Measurements from ENCODE around the gene PTCSC3.

GRCh38 chr14:36207500-36207899 lies 31.0 kb upstream of the PTCSC3 start:
- no peak for TF ChIP-seq RARB (CRISPR knock-in tag; IDR thresholded peaks at IDR 0.05)
- peak; percentile 46 for TF ChIP-seq CTCF (IDR thresholded peaks at IDR 0.05)
- TF ChIP-seq RNF2 (IDR thresholded peaks at IDR 0.05; ENCODE audit: borderline replicate concordance, low read depth) = no peak
- TF ChIP-seq SMC3 (IDR thresholded peaks at IDR 0.05) = peak; percentile 47
- no peak for TF ChIP-seq SREBF2 (IDR thresholded peaks at IDR 0.05)
- TF ChIP-seq ELK1 (IDR thresholded peaks at IDR 0.05; ENCODE audit: low read depth, low read length) = no peak
- no peak for TF ChIP-seq POLR2A (IDR thresholded peaks at IDR 0.05; ENCODE audit: low read length)
- TF ChIP-seq POLR2AphosphoS2 (conservative IDR thresholded peaks at IDR 0.05; ENCODE audit: low read length) = no peak
- no peak for TF ChIP-seq CEBPB (IDR thresholded peaks at IDR 0.05)
- no peak for TF ChIP-seq RFX5 (IDR thresholded peaks at IDR 0.05)
- TF ChIP-seq ZFP36 (IDR thresholded peaks at IDR 0.05; ENCODE audit: borderline replicate concordance, partially characterized antibody) = no peak
- TF ChIP-seq MAX (IDR thresholded peaks at IDR 0.05) = no peak
